DOHH2 (cell line): ENCODE results near the gene CACNA2D4.

Source experiments
- CTCF ChIP-seq: fragments of 200-600 bp; sonication (generic); IDR thresholded peaks from one replicate; pipeline ENCODE4 v1.5.1; 2014; ENCODE audit warnings: antibody characterized with exemption, mild to moderate bottlenecking, low read depth, low read length; ENCODE audit not compliant: poor library complexity, severe bottlenecking
- EZH2phosphoT487 ChIP-seq: fragments of 200-600 bp; sonication (generic); IDR thresholded peaks from 2 replicates; pipeline ENCODE4 v1.6.1; 2017; ENCODE audit warnings: borderline replicate concordance, mild to moderate bottlenecking, antibody characterized with exemption, low read length, moderate library complexity, mixed read lengths

- TF ChIP-seq CTCF (no peak), EZH2phosphoT487 (no peak)
Measured at GRCh38 chr12:1812650-1813302, 105.7 kb downstream of the CACNA2D4 start.
